Heart left ventricle (tissue), 16 donors: ENCODE data around the gene CDH11. TPM values are rescaled to one million over a fixed set of nuclear protein-coding genes. Genes with fewer than 3 reads are reported as not detected.

ENCODE experiments used
- ATAC-seq, 4 donors: fragments of 200-7000 bp; cut with Tn5 transposase; one replicate each; pipeline ENCODE4 v1.9.1; 2020 to 2022; ENCODE audit warnings: moderate library complexity in 4 of 4, mild to moderate bottlenecking in 3 of 4, moderate number of reproducible peaks in 1 of 4
- DNase-seq, 5 donors: peaks; one replicate each; pipeline ENCODE4 v3.0.0-alpha.2; 2020
- H3K27ac ChIP-seq, 12 donors: fragments of 200-600 bp; sonication (generic) in 4 of 12; one replicate each; pipeline versions ENCODE4 v1.5.0 to v1.8.0; 2016 to 2022; ENCODE audit warnings: mild to moderate bottlenecking in 2 of 12
- H3K27me3 ChIP-seq, 9 donors: fragments of 200-600 bp; sonication (generic) in 2 of 9; one replicate each; pipeline versions ENCODE4 v1.5.1 to v1.8.0; 2016 to 2022; ENCODE audit warnings: mild to moderate bottlenecking in 3 of 9
- H3K36me3 ChIP-seq, 9 donors: fragments of 200-600 bp; sonication (generic) in 2 of 9; one replicate each; pipeline versions ENCODE4 v1.5.0 to v1.8.0; 2018 to 2022; ENCODE audit warnings: mild to moderate bottlenecking in 2 of 9
- H3K4me1 ChIP-seq, 12 donors: fragments of 200-600 bp; sonication (generic) in 4 of 12; one replicate each; pipeline versions ENCODE4 v1.5.0 to v1.8.0; 2016 to 2022; ENCODE audit warnings: mild to moderate bottlenecking in 3 of 12
- H3K4me3 ChIP-seq, 12 donors: fragments of 200-600 bp; sonication (generic) in 4 of 12; one replicate each; pipeline versions ENCODE4 v1.5.0 to v1.8.0; 2017 to 2022; ENCODE audit warnings: mild to moderate bottlenecking in 9 of 12, moderate library complexity in 4 of 12
- H3K9me3 ChIP-seq, 12 donors: fragments of 200-600 bp; sonication (generic) in 4 of 12; one replicate each; pipeline versions ENCODE4 v1.5.0 to v1.8.0; 2016 to 2022; ENCODE audit warnings: mild to moderate bottlenecking in 1 of 12
- POLR2A ChIP-seq, 2 donors: fragments of 450-650 bp; IDR thresholded peaks; one replicate each; pipeline ENCODE4 v1.6.1; 2017; ENCODE audit warnings: antibody characterized with exemption in 2 of 2, mild to moderate bottlenecking in 2 of 2, moderate library complexity in 2 of 2
- WGBS, 4 donors: extraction: QIAGEN DNeasy Blood & Tissue Kit in 2 of 4; methylation state at CpG; one replicate each; pipeline versions ENCODE4 v1.1.5 to v1.1.7; 2013 to 2018; 5-methylcytosine and 5-hydroxymethylcytosine counted together
- intact Hi-C, 10 donors: fragments of 100-400 bp; cut with DNase I; formaldehyde crosslinking; loops; one replicate each; pipeline versions ENCODE4 v1.11.1 to v1.14.2; 2022
- polyA plus RNA-seq, 2 donors: library from polyadenylated mRNA; stranded (reverse); fragments of 200-250 nt; gene quantifications; one replicate each; pipeline ENCODE4 v1.2.3, GENCODE V29; 2013
- total RNA-seq, 9 donors: library from RNA; depleted of rRNA in 2 of 9; stranded (reverse); fragments of >200 nt in 2 of 9; fragmentation: NEBNext Ultra II Directional in 3 of 9; extraction: Animal tissue kit (Norgen Biotek cat#: 25700) in 3 of 9; gene quantifications; one replicate each; pipeline versions ENCODE4 v1.1.0 to v1.2.4, GENCODE V29; 2016 to 2023
- TF ChIP-seq, protein P1 (sequence below), 12 donors: fragments of 200-600 bp; sonication (generic) in 4 of 12; IDR thresholded peaks; one replicate each; pipeline versions ENCODE4 v1.5.0 to v1.8.0; 2018 to 2022; ENCODE audit warnings: antibody characterized with exemption in 12 of 12, mild to moderate bottlenecking in 5 of 12
- donor health status: ischemic (EF 13 %, LVEDD 7.1; RV severe dilation, severe dysfunction).
- donor health status: healthy with polysubstance abuse.
- donor health status: DM: no; HTN: yes; CAD: no.
- donor health status: DM: no; HTN: no; CAD: no.
- donor health status: ischemic (EF 25% LVEDD 6.9; RV normal size, moderate dysfunction).
- donor health status: ischemic (EF 25% LVEDD 5.7; RV mildly dilated, moderate dysfunction).
- donor health status: healthy.
- donor health status: DM: yes; HTN: yes; CAD: no.
- donor health status: ischemic (EF 35%, LVEDD 5.7; RV mildly dilated, moderate dysfunction).
- donor health status: nonischemic (EF 11% LVEDD 7.7; RV severe dilation, severe dysfunction).
- donor health status: DM: yes; HTN: yes; CAD: no.
- donor health status: PGD.
- donor health status: ischemic (EF 29% LVEDD 5.4; RV normal size, mild dysfunction).
- donor health status: nonischemic (EF 23%, LVEDD 6.1; RV moderate dilation, normal function).

Gene CDH11
- total and polyA plus RNA-seq, 11 donors = 1.4 to 37.1 (median 7.4) TPM

GRCh38 chr16:65111306-65111705, 10.6 kb downstream of the CDH11 start:
- WGBS, 4 donors = 77 to 84% (median 80%) methylated on average over 5 of the region's 5 CpGs
- Histone ChIP-seq H3K36me3 (peaks cover 0 to 5% (median 0%) of the 10 kb centered on the region in 9 donors), H3K9me3 (no peaks in the 10 kb centered on the region), H3K4me1 (peaks cover 0 to 8% (median 0%) of the 10 kb centered on the region in 12 donors), H3K4me3 (no peak overlapping the region), H3K27me3 (no peaks in the 10 kb centered on the region), H3K27ac (no peak overlapping the region)
- no peak for TF ChIP-seq POLR2A (IDR thresholded peaks at IDR 0.05)
- TF ChIP-seq, protein P1, sequence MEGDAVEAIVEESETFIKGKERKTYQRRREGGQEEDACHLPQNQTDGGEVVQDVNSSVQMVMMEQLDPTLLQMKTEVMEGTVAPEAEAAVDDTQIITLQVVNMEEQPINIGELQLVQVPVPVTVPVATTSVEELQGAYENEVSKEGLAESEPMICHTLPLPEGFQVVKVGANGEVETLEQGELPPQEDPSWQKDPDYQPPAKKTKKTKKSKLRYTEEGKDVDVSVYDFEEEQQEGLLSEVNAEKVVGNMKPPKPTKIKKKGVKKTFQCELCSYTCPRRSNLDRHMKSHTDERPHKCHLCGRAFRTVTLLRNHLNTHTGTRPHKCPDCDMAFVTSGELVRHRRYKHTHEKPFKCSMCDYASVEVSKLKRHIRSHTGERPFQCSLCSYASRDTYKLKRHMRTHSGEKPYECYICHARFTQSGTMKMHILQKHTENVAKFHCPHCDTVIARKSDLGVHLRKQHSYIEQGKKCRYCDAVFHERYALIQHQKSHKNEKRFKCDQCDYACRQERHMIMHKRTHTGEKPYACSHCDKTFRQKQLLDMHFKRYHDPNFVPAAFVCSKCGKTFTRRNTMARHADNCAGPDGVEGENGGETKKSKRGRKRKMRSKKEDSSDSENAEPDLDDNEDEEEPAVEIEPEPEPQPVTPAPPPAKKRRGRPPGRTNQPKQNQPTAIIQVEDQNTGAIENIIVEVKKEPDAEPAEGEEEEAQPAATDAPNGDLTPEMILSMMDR (IDR thresholded peaks at IDR 0.05) = no peak
- intact Hi-C loops = loop anchor here in 7 of 10 donors (10.0 kb wide), 3 partner anchors 637 to 1647 kb away; no protein-coding TSS in a partner anchor
- ATAC-seq (no peak), DNase-seq (no peak)

DNA sequence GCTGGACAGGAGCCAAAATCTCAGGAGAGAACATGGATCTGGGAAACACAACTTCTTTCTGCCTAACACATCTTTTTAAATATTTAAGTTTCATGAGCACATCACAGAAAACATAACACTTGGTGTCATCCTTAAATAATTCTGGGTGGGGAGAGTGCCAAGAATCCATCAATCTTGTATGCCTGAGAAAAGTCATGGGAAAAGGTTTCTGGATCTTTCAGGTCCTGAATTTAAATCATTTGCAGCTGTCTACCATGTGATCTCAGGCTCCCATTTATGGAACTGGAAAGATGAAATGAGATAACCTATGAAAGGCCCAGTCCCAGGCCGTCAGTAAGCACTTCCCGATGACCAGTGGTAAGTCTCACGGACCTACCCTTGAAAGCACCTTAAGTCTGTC, 15.1 kb downstream of the CDH11 start:
- Histone ChIP-seq H3K4me3 (no peak overlapping the region), H3K27me3 (no peaks in the 10 kb centered on the region), H3K36me3 (no peaks in the 10 kb centered on the region), H3K9me3 (no peaks in the 10 kb centered on the region), H3K4me1 (peaks cover 0 to 14% (median 0%) of the 10 kb centered on the region in 12 donors), H3K27ac (no peak overlapping the region)
- ATAC-seq (peak in 2 of 4 donors; percentile 33 to 41), DNase-seq (no peak)
- intact Hi-C loops = no loop called here
- 68 to 77% (median 72%) methylated on average over 3 of the region's 3 CpGs for WGBS, 4 donors
- TF ChIP-seq, protein P1 (IDR thresholded peaks at IDR 0.05) = no peak
- no peak for TF ChIP-seq POLR2A (IDR thresholded peaks at IDR 0.05)

DNA sequence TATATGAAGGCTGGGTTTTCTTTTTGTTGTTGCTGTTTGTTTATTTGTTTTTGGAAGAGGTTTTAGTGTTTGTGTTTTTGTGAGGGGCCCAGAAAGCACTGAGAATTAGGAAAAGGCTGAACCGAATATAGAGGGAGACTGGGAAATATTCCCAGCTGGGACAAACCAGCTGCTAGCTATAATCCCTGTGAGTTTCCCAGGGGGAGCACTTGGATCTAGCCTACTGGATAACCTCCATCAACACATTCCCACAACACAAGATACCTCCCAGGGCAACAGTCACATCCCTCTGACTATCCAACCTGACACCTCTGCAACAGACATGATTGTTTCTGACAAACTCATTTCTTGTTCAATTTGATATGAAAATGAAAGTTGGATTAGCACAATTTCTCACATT, 16.7 kb downstream of the CDH11 start:
- WGBS, 4 donors = 39 to 76% (median 50%) methylated on average over 1 of the region's 1 CpG
- Histone ChIP-seq H3K36me3 (no peaks in the 10 kb centered on the region), H3K27ac (peak overlapping the region in 1 of 12 donors; percentile 4), H3K4me3 (no peak overlapping the region), H3K27me3 (no peaks in the 10 kb centered on the region), H3K4me1 (peaks cover 0 to 14% (median 0%) of the 10 kb centered on the region in 12 donors), H3K9me3 (no peaks in the 10 kb centered on the region)
- TF ChIP-seq, protein P1 (IDR thresholded peaks at IDR 0.05) = no peak
- TF ChIP-seq POLR2A (IDR thresholded peaks at IDR 0.05) = no peak
- ATAC-seq = no peak
- intact Hi-C loops = no loop called here
- DNase-seq = no peak

DNA sequence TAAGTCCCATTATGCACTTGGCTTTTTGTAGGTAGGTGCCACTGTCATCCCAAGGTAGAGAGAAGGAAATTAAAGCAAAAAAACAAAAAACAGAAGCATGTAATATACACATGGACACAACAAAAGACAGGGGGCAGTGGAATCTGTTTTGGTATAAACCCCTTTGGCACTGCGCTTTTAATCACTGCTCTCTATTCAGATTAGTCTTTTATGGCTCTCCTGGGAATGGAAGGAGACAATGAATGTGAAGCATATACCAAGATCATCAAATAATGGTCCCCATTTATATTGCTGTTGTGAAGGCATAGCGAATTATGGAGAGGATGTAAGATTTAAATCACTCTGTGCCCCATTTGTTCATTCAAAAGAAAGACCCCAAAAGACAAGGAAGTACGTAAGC, 17.4 kb downstream of the CDH11 start:
- intact Hi-C loops = no loop called here

More for the DNA sequence above, 17.4 kb downstream of the CDH11 start:
- 89 to 95% (median 92%) methylated on average over 3 of the region's 3 CpGs for WGBS, 4 donors
- H3K9me3 ChIP-seq = no peaks in the 10 kb centered on the region
- ATAC-seq (no peak), DNase-seq (no peak)
- no peaks in the 10 kb centered on the region for H3K27me3 ChIP-seq
- no peak overlapping the region for H3K4me3 ChIP-seq
- peak overlapping the region in 1 of 12 donors; percentile 4 for H3K27ac ChIP-seq
- no peaks in the 10 kb centered on the region for H3K36me3 ChIP-seq
- TF ChIP-seq, protein P1 (IDR thresholded peaks at IDR 0.05) = no peak
- TF ChIP-seq POLR2A (IDR thresholded peaks at IDR 0.05) = no peak
- peaks cover 0 to 14% (median 0%) of the 10 kb centered on the region in 12 donors for H3K4me1 ChIP-seq
